Memory B cell (primary cell): ENCODE results near the gene WBP2NL.
"Not testable (repeated sequence)": the region's sequence is repeated elsewhere in the genome, so short reads cannot be mapped to it uniquely, and the experiment has no call there.

Source experiments
- ATAC-seq: fragments of 150-1000 bp; cut with Tn5 transposase; 2 replicates; pipeline ENCODE4 v1.10.0; 2021; ENCODE audit warnings: low read depth, mild to moderate bottlenecking, moderate library complexity
- DNase-seq, 2 donors: peaks; one replicate each; pipeline ENCODE4 v3.0.0; 2022; ENCODE audit warnings: low spot score in 2 of 2
- H3K27ac Mint-ChIP-seq: one replicate; pipeline ENCODE4 v1.8.0; 2022; ENCODE audit warnings: mild to moderate bottlenecking, moderate library complexity, mixed read lengths
- H3K27me3 Mint-ChIP-seq: one replicate; pipeline ENCODE4 v1.8.0; 2022; ENCODE audit warnings: mixed read lengths
- H3K36me3 Mint-ChIP-seq: one replicate; pipeline ENCODE4 v1.8.0; 2022; ENCODE audit warnings: mild to moderate bottlenecking, mixed read lengths
- H3K4me1 Mint-ChIP-seq: one replicate; pipeline ENCODE4 v1.8.0; 2022; ENCODE audit warnings: mixed read lengths
- H3K4me3 Mint-ChIP-seq: one replicate; pipeline ENCODE4 v1.8.0; 2022; ENCODE audit warnings: mild to moderate bottlenecking, moderate library complexity, mixed read lengths
- H3K9me3 Mint-ChIP-seq: one replicate; pipeline ENCODE4 v1.8.0; 2022; ENCODE audit warnings: mixed read lengths

Gene WBP2NL

DNA sequence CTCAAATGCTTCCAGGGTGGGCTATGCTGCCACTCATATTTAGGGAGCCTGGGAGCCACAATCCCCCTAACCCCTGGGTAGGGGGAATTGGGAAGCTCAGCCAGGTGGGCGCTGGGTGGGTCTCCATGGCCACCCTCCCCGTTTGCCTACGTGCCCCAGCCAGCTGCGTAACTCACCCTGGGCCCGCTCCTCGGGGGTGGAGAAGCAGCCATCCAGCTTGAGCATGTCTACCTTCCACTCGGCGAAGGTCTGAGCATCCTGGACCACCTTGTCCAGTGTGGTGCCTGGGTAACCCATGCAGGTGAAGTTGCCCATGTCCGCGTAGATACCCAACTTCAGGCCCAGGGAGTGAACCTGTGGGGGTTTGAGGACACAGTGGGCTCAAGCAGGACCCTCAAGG lies 68.3 kb downstream of the WBP2NL start:
- no peak for DNase-seq
- Mint-ChIP-seq H3K4me1 (peaks cover 19% of the 10 kb centered on the region), H3K4me3 (no peak overlapping the region), H3K27me3 (no peaks in the 10 kb centered on the region), H3K9me3 (no peaks in the 10 kb centered on the region), H3K27ac (no peak overlapping the region), H3K36me3 (peaks cover 22% of the 10 kb centered on the region)
- no peak for ATAC-seq

DNA sequence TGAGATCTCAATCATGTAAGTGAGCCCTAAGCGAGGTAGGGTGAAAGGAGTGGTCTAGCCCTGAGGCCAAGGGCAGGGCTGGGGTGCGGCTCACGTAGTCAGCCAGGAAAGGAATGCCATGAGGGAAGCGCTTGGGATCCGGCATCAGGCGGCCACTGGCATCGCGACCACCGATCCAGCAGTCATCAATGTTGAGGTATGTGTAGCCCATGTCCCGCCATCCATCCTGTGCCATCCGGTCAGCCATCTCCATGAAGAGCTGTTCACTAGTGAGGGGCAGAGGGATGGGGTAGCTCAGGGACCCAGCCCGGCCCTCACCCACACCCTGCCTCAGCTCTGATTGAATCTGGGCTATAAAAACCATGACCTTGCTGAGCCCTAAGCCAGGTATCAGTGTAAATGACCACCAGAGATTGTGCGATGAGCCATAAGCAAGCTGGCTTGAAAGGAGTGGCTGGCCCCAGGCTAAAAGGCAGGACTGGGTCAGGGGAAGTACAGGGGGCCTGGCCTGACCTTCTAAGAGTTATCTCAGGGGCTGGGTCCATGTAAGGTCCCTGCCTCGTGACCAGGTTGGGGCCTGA lies 69.2 kb downstream of the WBP2NL start:
- H3K27ac Mint-ChIP-seq: no peak overlapping the region

DNA sequence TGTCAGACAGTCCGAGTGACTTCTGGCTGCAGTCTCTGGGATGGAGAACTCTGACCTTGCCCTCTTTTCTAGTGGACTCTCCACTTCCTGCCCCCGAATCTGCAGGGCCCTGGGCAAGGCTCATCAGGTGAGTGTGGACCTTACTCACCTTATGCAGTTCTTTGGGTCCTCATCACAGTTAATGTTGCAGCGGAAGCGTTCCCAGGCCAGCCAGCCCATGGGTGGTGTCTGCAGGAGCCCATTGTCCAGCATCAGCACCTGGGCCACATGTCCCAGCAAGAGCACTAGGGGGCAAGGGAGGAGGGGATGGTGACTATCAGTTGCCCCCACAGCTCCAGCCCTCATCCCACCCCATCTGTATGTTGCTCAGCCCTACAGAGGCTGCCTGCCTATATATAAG lies 69.7 kb downstream of the WBP2NL start:
- Mint-ChIP-seq H3K36me3 (peaks cover 13% of the 10 kb centered on the region), H3K4me3 (no peak overlapping the region), H3K4me1 (peaks cover 22% of the 10 kb centered on the region), H3K27ac (no peak overlapping the region), H3K9me3 (no peaks in the 10 kb centered on the region), H3K27me3 (no peaks in the 10 kb centered on the region)
- ATAC-seq (no peak), DNase-seq (no peak)

More for the DNA sequence above, 69.2 kb downstream of the WBP2NL start:
- H3K4me1 Mint-ChIP-seq: peaks cover 19% of the 10 kb centered on the region
- peaks cover 18% of the 10 kb centered on the region for H3K36me3 Mint-ChIP-seq
- H3K9me3 Mint-ChIP-seq: no peaks in the 10 kb centered on the region
- ATAC-seq (no peak), DNase-seq (no peak)
- no peaks in the 10 kb centered on the region for H3K27me3 Mint-ChIP-seq
- no peak overlapping the region for H3K4me3 Mint-ChIP-seq

DNA sequence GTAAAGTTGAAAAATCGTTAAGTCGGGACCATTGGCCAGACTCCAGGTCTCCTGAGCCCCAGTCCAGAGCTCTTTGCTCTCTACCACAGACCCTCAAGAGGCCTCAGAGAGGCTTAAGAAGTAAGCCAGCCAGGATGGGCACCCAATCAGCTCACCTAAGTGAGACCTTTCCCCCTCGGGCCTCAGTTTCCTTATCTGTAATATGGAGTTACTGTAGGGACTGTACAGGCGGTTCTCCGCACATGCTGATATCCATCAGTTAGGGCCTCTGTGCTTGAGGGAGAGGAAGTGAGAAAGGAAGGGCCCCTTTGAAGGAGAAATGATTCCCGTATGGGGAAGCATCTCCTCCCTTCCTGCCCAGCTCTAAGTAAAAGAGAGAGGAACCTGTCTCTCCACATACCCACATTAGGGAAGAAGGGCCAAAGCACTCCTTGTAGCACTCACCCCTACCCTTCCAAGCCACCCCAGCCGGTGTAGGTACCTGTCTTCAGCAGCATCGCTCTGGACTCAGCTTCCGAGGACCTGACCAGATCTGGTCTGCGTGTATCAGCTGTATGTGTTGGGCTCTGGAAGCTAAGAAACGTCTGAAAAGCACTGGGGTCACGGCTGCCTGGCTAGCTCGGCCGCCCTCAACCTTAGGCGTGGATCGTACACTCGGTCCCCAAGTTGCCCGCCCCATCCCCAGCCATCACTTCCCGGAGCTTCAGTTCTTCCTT lies 71.4 kb downstream of the WBP2NL start:
- Mint-ChIP-seq H3K9me3 (no peaks in the 10 kb centered on the region), H3K36me3 (peaks cover 12% of the 10 kb centered on the region), H3K4me1 (peaks cover 24% of the 10 kb centered on the region), H3K27ac (peak overlapping the region; percentile 88), H3K4me3 (peak overlapping the region; percentile 93), H3K27me3 (no peaks in the 10 kb centered on the region)
- ATAC-seq (no peak), DNase-seq (no peak)

- ATAC-seq (peak; percentile 94), DNase-seq (peak; percentile 76 to 85)
- Mint-ChIP-seq H3K36me3 (peaks cover 5% of the 10 kb centered on the region), H3K27me3 (no peaks in the 10 kb centered on the region), H3K27ac (peak within 1 kb of the TSS; percentile 88), H3K9me3 (no peaks in the 10 kb centered on the region), H3K4me1 (peaks cover 26% of the 10 kb centered on the region), H3K4me3 (peak within 1 kb of the TSS; percentile 93)
Measured at GRCh38 chr22:42070517-42071422, 72.2 kb downstream of the WBP2NL start, which contains the start of gene NAGA. Gene NAGA (minus strand): TSS chr22:42070812. CDS start chr22:42070297, 515 bp downstream.

DNA sequence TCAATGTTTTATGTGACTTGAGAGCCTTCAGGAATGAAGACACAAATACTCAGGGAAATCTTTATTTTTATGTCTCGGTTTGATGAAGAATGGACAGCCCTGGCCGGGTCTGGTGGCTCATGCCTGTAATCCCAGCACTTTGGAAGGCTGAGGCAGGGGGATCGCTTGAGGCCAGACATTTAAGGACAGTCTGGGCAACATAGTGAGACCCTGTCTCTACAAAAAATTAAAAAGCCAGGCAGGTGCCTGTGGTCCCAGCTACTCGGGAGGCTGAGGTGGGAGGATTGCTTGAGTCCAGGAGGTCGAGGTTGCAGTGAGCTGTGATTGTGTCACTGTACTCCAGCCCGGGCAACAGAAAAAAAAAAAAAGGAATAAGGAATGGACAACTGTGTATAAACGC lies 72.9 kb downstream of the WBP2NL start:
- peak overlapping the region; percentile 93 for H3K4me3 Mint-ChIP-seq
- not testable (repeated sequence) for H3K9me3 Mint-ChIP-seq, DNase-seq, H3K27me3 Mint-ChIP-seq, H3K36me3 Mint-ChIP-seq, ATAC-seq
- H3K4me1 Mint-ChIP-seq: peaks cover 26% of the 10 kb centered on the region
- peak overlapping the region; percentile 88 for H3K27ac Mint-ChIP-seq

DNA sequence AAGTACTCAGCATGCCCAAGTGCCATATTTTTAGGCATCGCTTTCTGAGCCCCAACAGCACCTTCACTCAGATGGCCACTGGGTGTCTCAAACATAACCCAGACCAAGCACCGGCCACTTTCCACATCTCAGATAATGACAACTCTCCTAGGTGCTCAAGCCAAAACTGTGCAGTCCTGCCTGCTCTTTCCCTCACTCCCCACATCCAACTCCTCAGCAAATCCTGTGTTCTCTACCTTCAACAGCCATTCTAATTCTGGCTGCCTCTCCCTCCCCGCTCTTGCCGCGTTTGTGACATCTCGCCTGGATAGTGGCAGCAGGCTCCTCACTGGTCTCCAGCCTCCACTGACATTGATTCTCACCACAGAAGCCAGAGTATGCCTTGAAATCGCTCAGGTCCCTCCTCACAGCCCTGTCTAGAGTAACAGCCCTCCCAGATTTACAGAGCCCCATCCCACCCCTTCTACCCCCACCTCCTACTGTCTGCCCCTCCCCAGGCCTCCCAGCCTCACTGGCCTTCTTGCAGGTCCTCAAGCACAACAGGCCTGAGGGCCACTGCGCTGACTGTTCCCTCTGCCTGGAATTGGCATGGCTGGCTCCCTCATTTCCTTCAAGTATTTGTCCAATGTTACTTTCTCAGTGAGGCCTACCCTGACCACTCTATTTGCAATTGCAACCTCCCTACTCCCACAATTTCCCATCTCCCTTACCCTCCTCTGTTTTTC lies 74.2 kb downstream of the WBP2NL start:
- Mint-ChIP-seq H3K36me3 (no peaks in the 10 kb centered on the region), H3K27me3 (no peaks in the 10 kb centered on the region), H3K27ac (no peak overlapping the region), H3K9me3 (no peaks in the 10 kb centered on the region), H3K4me3 (peak overlapping the region; percentile 71), H3K4me1 (peaks cover 26% of the 10 kb centered on the region)
- DNase-seq (no peak), ATAC-seq (no peak)

DNA sequence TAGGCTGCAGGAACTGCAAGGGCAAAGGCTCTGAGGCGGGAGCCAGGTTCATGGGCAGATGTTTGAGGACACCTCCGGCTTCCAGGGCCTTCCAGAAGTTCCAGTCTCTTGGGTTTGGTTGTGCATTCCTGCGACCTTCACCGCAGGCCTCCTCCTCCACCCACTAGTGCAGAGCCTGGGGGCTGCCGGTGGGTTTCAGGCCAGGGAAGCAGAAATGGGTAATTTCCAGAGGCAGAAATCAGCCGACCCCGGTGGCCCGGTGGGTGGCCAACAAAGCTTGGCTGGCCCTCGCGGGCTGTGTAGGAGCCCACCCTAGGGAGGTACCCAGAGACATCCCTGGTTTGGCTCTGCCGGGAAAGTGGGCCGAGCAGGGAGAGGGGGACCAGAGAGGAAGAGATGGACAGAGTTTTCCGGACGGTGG lies 75.0 kb downstream of the WBP2NL start:
- no peaks in the 10 kb centered on the region for H3K9me3 Mint-ChIP-seq

DNA sequence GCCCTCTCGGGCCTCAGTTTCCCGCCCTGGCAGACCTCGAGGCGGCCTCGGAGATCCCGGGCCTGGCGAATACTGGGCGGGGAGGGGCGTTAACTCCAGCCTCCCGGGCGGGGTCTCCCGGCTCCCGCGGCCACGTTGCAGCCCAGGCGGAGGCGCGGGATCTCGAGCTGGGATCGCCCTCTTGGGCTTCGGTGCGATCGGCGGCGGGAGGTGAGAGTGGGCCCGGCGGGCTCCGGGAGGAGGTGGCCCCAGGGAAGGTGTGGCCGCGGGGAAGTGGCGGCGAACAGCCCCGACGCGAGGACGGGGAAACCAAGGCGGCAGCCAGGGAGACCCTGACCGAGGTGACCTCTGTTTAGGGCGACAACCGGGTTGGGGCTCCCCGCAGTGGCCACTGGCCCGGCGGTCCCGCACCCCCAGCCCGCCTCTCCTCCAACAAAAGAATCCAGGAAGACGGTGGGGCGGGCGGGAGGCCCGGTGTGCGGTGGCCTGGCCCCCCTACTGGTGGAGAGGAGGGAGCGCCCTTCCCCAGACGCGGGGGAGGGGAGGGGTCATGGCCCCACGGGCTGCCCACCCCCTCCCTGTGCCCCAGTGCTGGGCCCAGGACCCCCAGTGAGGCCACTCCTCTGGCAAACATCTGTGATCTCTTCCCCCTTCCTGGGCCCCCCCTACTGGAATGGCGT lies 75.7 kb downstream of the WBP2NL start, which contains the start of gene PHETA2:
Gene PHETA2 (plus strand): TSS at position 117 of the 680 bp plus-strand sequence. CDS start 3,046 bp downstream, outside the sequence.
- H3K36me3 Mint-ChIP-seq: no peaks in the 10 kb centered on the region
- no peaks in the 10 kb centered on the region for H3K27me3 Mint-ChIP-seq
- H3K27ac Mint-ChIP-seq: peak within 1 kb of the TSS; percentile 28
- DNase-seq: peak; percentile 45 to 62
- peak within 1 kb of the TSS; percentile 83 for H3K4me3 Mint-ChIP-seq
- H3K9me3 Mint-ChIP-seq: no peaks in the 10 kb centered on the region
- peak; percentile 14 for ATAC-seq
- H3K4me1 Mint-ChIP-seq: peaks cover 29% of the 10 kb centered on the region

More for the DNA sequence above, 75.0 kb downstream of the WBP2NL start:
- H3K27me3 Mint-ChIP-seq: no peaks in the 10 kb centered on the region
- no peak for ATAC-seq
- H3K4me3 Mint-ChIP-seq: peak overlapping the region; percentile 71
- H3K4me1 Mint-ChIP-seq: peaks cover 25% of the 10 kb centered on the region
- no peak for DNase-seq
- no peak overlapping the region for H3K27ac Mint-ChIP-seq
- no peaks in the 10 kb centered on the region for H3K36me3 Mint-ChIP-seq

DNA sequence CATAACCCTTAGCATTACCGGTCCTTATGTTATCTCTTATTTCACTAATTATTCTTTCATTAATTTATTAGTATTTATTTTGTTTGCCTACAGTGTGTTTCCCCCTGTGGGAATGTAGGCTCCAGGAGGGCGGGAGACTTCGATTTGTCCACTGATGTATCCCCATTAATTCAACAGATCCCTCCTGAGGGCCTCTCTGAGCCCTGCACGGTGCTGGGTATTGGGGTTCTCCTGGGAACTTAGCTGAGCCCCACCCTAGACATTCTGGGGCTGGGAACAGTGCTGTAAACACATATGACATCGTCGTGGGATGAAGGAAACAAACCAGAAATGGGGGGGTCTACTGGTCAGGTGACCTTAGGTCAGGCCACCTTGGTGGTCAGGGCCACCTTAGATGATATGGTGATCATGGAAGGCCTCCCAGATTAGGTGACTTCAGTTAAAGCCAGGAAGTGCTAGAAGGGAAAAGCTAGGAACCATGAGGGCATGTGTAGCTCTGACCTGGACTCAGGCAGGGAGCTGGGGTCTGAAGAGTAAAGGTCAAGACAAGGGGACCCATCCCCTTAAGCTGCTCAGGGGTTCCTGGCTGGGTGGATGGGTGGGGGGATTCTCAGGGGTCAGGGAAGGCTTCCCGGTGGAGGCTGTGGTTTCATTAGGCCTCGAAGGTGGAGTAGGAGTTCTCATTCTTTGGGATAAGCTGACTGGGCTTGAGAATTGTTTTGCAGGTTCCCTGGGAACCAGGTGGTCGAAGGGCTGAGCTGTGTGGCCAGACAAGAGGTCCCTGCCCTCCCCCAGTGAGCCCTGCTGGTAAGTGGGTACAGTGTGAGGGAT lies 76.5 kb downstream of the WBP2NL start:
- H3K27me3 Mint-ChIP-seq: no peaks in the 10 kb centered on the region
- H3K4me1 Mint-ChIP-seq: peaks cover 26% of the 10 kb centered on the region
- H3K36me3 Mint-ChIP-seq: no peaks in the 10 kb centered on the region
- peak overlapping the region; percentile 83 for H3K4me3 Mint-ChIP-seq
- H3K27ac Mint-ChIP-seq: peak overlapping the region; percentile 28
- DNase-seq: no peak
- no peaks in the 10 kb centered on the region for H3K9me3 Mint-ChIP-seq
- ATAC-seq: no peak

DNA sequence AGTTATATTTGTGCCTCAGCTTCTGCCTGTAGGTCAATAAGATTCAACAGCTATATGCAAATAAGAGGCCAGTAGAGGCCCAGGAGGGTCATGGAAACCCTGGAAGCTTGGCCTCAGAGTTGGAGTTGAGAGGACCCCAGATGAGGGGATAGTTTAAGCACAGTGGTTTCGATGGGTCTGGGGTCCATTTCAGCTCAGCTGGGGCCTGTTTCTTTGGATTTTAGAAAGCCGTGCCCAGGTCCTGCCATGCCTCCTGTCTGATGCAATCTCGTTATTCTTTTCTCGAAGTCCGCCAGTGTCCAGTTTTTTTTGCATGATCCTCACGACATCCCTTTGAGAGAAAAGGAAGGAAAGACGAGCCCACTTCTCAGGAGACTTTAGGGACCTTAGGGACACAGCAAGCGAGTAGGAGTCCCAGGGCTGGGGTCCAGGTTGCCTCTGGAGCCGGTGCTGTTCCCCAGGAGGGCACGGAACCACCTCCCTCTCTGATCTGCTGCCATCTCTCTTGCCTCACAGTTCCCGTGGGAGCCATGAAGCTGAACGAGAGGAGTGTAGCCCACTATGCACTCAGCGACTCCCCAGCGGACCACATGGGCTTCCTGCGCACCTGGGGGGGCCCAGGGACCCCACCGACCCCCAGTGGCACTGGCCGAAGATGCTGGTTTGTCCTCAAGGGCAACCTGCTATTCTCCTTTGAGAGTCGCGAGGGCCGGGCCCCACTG lies 78.3 kb downstream of the WBP2NL start:
- peaks cover 17% of the 10 kb centered on the region for H3K4me1 Mint-ChIP-seq

More for the DNA sequence above, 78.3 kb downstream of the WBP2NL start:
- ATAC-seq (no peak), DNase-seq (no peak)
- Mint-ChIP-seq H3K27me3 (no peaks in the 10 kb centered on the region), H3K36me3 (peaks cover 3% of the 10 kb centered on the region), H3K9me3 (no peaks in the 10 kb centered on the region), H3K27ac (no peak overlapping the region), H3K4me3 (no peak overlapping the region)
